ENCODE results near the gene PDE4D. TPM values are rescaled to one million over a fixed set of nuclear protein-coding genes. Genes with fewer than 3 reads are reported as not detected.
"Not testable (repeated sequence)": the region's sequence is repeated elsewhere in the genome, so short reads cannot be mapped to it uniquely, and the experiment has no call there.

The PDE4D gene
- total and polyA plus RNA-seq, 4 donors: 12.8 to 167 (median 44.5) TPM

DNA sequence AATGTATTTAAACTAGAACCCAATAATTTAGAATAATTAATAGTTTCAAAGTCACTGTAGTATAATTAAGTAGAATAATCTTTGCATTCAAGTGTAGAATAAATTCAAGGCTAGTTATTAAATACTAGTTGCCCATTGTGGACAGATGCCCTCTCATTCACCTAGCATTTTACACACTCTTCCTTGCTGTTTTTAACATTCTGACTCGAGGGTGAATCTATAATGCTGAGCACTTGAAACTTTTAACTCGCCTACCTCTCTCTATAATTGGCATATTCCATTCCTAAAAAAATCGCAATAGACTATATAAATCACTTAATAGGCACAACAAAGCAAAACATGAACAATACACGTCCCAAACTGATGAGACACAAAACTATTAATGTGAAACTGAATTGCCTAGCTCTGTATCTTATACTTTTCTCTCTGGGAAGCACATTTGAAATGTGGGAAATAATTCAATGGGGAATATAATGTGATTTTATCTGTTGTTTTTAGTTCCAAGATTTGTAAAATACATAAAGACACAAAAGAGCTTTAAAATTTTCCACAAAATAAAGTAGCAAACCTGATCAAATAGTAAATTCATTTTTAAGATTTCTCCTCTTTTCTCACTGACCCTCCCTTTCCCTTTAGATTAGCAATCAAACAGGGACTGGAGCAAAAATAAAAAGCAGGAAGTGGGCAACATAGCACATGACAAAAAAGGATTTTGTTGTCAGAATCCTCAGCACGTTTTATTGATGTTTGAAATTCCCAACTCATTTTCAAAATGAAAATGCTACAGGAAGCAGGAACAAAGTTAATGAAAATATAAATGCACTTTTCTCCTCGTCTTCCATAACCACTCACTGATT is 295.6 kb downstream of the PDE4D start:
- peak overlapping the region in 1 of 2 donors; percentile 7 for H3K9ac ChIP-seq (ENCODE audit: insufficient read depth in 1 of 2, low read length in 2 of 2)
- DNase-seq (peak in 2 of 3 donors; percentile 18 to 31), ATAC-seq (ENCODE audit: insufficient read depth, low FRiP score) (no peak)
- TF ChIP-seq, protein P1, sequence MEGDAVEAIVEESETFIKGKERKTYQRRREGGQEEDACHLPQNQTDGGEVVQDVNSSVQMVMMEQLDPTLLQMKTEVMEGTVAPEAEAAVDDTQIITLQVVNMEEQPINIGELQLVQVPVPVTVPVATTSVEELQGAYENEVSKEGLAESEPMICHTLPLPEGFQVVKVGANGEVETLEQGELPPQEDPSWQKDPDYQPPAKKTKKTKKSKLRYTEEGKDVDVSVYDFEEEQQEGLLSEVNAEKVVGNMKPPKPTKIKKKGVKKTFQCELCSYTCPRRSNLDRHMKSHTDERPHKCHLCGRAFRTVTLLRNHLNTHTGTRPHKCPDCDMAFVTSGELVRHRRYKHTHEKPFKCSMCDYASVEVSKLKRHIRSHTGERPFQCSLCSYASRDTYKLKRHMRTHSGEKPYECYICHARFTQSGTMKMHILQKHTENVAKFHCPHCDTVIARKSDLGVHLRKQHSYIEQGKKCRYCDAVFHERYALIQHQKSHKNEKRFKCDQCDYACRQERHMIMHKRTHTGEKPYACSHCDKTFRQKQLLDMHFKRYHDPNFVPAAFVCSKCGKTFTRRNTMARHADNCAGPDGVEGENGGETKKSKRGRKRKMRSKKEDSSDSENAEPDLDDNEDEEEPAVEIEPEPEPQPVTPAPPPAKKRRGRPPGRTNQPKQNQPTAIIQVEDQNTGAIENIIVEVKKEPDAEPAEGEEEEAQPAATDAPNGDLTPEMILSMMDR (IDR thresholded peaks at IDR 0.05; ENCODE audit: control extremely low read depth, extremely low read depth): no peak
- H3K4me3 ChIP-seq: no peak overlapping the region
- no peaks in the 10 kb centered on the region for H3K9me3 ChIP-seq (ENCODE audit: control insufficient read depth in 4 of 4, insufficient read depth in 3 of 4, low read length in 3 of 4)
- H3K27ac ChIP-seq (ENCODE audit: low read depth in 1 of 2, low read length in 1 of 2): no peak overlapping the region
- WGBS, 2 donors: 48 to 55% methylated on average over 6 of the region's 6 CpGs
- H3K36me3 ChIP-seq (ENCODE audit: control insufficient read depth in 4 of 4, insufficient read depth in 4 of 4, low read length in 4 of 4): no peaks in the 10 kb centered on the region
- no peaks in the 10 kb centered on the region for H3K27me3 ChIP-seq (ENCODE audit: control insufficient read depth in 3 of 3, insufficient read depth in 3 of 3, low read length in 2 of 3)
- H3K4me1 ChIP-seq (ENCODE audit: control insufficient read depth in 5 of 5, insufficient read depth in 5 of 5, low read length in 5 of 5): peaks cover 0 to 10% (median 3%) of the 10 kb centered on the region in 5 donors

DNA sequence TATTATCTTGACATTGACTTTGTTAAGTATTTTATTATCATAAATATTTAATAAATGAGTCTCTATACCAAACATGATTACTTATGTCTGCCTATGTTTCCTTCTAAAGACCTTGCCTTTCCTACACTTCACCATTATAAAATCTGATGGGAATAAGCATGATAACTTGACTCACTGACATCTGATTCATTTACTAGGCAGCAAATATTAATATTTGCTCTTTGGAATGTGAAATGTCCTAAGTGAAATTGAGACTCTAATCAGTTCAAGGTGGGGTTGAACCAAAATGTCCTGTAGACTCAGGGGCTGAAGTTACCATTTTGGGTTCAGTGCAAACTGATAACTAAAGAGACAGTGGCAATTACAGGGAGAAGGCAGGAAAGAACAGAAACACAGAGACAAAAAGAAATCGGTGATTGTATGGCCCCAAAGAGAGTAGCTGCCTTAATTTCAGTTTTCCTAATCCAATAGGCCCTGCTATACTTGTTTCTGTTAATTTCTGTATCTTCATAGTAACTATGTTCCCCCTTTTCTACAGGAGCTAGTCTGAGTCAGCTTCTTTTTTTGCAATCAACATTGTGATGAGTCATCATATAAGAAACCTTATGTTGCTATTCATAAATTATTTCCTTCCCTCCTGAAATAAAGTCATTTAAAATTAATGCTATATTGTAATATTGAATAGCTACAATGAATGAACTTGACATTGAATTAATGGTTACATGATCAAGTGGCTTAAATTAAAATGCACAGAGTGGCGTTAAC is 296.8 kb downstream of the PDE4D start:
- DNase-seq (no peak), ATAC-seq (ENCODE audit: insufficient read depth, low FRiP score) (no peak)
- H3K4me1 ChIP-seq (ENCODE audit: control insufficient read depth in 5 of 5, insufficient read depth in 5 of 5, low read length in 5 of 5): peaks cover 0 to 10% (median 7%) of the 10 kb centered on the region in 5 donors
- H3K9me3 ChIP-seq (ENCODE audit: control insufficient read depth in 4 of 4, insufficient read depth in 3 of 4, low read length in 3 of 4): no peaks in the 10 kb centered on the region
- no peak overlapping the region for H3K4me3 ChIP-seq
- no peaks in the 10 kb centered on the region for H3K36me3 ChIP-seq (ENCODE audit: control insufficient read depth in 4 of 4, insufficient read depth in 4 of 4, low read length in 4 of 4)
- H3K27ac ChIP-seq (ENCODE audit: low read depth in 1 of 2, low read length in 1 of 2): no peak overlapping the region
- H3K27me3 ChIP-seq (ENCODE audit: control insufficient read depth in 3 of 3, insufficient read depth in 3 of 3, low read length in 2 of 3): no peaks in the 10 kb centered on the region
- H3K9ac ChIP-seq (ENCODE audit: insufficient read depth in 1 of 2, low read length in 2 of 2): no peak overlapping the region
- 85 to 96% methylated on average over 2 of the region's 2 CpGs for WGBS, 2 donors
- TF ChIP-seq, protein P1 (IDR thresholded peaks at IDR 0.05; ENCODE audit: control extremely low read depth, extremely low read depth): no peak

DNA sequence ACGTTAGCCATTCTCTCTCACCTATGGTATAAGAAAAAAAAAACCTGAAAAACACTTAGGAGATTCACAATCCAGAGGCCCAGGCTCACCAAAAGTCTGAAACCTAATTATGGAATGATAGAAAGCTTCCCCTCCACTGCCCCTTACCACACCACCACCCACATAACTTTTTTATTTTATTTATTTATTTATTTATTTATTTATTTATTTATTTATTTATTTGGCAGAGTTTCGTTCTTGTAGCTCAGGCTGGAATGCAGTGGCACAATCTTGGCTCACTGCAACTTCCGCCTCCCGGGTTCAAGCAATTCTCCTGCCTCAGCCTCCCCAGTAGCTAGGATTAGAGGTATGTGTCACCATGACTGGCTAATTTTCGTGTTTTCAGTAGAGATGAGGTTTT is 299.4 kb downstream of the PDE4D start:
- not testable (repeated sequence) for H3K9ac ChIP-seq (ENCODE audit: insufficient read depth in 1 of 2, low read length in 2 of 2); ATAC-seq (ENCODE audit: insufficient read depth, low FRiP score); DNase-seq; H3K36me3 ChIP-seq (ENCODE audit: control insufficient read depth in 4 of 4, insufficient read depth in 4 of 4, low read length in 4 of 4); H3K27ac ChIP-seq (ENCODE audit: low read depth in 1 of 2, low read length in 1 of 2); H3K4me3 ChIP-seq; H3K27me3 ChIP-seq (ENCODE audit: control insufficient read depth in 3 of 3, insufficient read depth in 3 of 3, low read length in 2 of 3); H3K9me3 ChIP-seq (ENCODE audit: control insufficient read depth in 4 of 4, insufficient read depth in 3 of 4, low read length in 3 of 4)
- 91 to 94% methylated on average over 5 of the region's 5 CpGs for WGBS, 2 donors
- peaks cover 0 to 10% (median 7%) of the 10 kb centered on the region in 5 donors for H3K4me1 ChIP-seq (ENCODE audit: control insufficient read depth in 5 of 5, insufficient read depth in 5 of 5, low read length in 5 of 5)

DNA sequence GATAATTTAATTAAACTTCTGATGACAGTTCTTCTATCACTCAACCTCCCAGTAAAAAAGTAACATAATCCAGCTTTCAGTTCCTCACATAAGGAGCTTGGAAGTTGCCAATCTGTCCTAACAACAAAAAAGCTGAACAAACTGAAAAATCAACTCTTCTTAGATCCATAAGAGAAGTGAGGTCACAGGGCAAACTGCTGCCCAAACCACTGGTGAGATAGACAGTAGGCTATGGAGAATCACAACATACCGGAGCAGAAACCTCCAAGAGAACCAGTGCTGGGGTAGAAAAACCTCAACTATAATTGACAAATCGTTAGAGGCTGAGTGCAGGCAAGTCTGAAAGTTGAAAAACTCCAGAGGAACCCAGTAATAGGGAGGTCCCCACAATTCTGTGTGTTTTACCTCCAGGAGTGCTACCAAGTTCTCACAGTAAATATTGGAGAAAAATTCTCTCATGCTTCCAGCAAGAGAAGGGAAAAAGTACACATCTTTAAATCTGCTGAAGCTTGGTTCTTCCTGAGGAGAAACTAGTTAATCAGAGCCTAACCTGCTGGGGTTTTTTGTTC is 300.0 kb downstream of the PDE4D start:
- Histone ChIP-seq H3K4me3 (no peak overlapping the region), H3K27me3 (ENCODE audit: control insufficient read depth in 3 of 3, insufficient read depth in 3 of 3, low read length in 2 of 3) (no peaks in the 10 kb centered on the region), H3K9me3 (ENCODE audit: control insufficient read depth in 4 of 4, insufficient read depth in 3 of 4, low read length in 3 of 4) (no peaks in the 10 kb centered on the region), H3K4me1 (ENCODE audit: control insufficient read depth in 5 of 5, insufficient read depth in 5 of 5, low read length in 5 of 5) (peaks cover 0 to 10% (median 6%) of the 10 kb centered on the region in 5 donors), H3K27ac (ENCODE audit: low read depth in 1 of 2, low read length in 1 of 2) (no peak overlapping the region), H3K9ac (ENCODE audit: insufficient read depth in 1 of 2, low read length in 2 of 2) (no peak overlapping the region), H3K36me3 (ENCODE audit: control insufficient read depth in 4 of 4, insufficient read depth in 4 of 4, low read length in 4 of 4) (no peaks in the 10 kb centered on the region)
- no peak for DNase-seq
- TF ChIP-seq, protein P1 (IDR thresholded peaks at IDR 0.05; ENCODE audit: control extremely low read depth, extremely low read depth): no peak
- no peak for ATAC-seq (ENCODE audit: insufficient read depth, low FRiP score)
- WGBS, 2 donors: 67 to 81% methylated on average over 2 of the region's 2 CpGs

All from lung (tissue), 12 donors.